ENCODE measurements around the gene MYEOV.

The MYEOV gene
- 2.3 reads per million, percentile 5 among the genes with 10 or more reads in this experiment for total RNA-seq

DNA sequence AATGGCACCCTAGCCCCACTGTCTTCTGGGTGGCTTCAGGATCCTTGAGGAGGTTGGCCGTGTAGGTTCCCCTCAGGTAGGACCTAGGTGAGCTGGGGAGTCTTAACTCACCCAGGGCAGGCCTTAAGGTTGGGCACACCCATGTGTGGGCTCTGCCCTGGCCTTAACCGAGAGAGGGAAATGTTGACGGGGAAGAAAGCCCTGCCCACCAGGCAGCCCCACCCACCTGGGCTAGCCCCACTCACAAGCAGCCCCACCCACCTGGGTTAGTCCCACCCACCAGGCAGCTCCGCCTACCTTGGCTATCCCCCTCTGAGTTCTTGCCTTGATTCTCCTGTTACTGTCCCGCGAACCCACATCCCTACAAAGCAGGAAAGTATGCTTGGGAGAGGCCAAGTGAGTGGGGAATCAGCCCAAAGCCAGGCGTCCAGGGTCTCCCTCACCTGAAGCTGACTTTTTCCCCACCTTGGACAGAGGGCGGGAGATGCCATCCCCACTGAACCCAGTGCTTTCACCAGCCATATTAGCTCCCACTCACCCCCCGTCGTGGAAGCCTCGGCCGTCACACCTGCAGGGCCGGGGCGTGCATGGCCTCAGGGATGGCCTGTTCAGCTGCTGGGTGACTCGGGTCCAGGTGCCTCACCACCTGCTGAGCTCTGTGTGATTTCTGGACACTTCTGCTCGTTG lies at the start of gene MYEOV:
Gene MYEOV (plus strand): TSS at position 337 of the 687 bp plus-strand sequence. CDS start 1,200 bp downstream, outside the sequence.
- DNase-seq: no peak

DNA sequence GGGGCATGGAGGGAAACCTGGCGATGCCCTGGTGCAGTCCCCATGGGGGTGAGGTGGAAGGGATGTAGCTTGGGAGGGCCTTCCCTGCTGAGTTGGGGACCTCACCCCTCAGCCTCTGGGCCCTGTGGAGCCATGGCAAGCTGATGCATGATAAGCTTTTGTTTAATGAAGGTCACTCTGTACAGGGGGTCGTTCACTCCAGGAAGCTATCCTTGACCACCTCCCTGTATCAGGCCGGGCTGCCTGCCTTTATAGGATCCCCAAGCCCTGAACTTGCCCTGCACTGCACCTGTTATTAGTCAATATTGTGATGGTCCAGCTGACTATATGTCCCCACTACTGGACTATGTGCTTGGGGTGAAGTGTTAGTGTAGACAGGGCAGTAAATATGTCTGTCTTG lies 49.7 kb upstream of the MYEOV start:
- DNase-seq: no peak

DNA sequence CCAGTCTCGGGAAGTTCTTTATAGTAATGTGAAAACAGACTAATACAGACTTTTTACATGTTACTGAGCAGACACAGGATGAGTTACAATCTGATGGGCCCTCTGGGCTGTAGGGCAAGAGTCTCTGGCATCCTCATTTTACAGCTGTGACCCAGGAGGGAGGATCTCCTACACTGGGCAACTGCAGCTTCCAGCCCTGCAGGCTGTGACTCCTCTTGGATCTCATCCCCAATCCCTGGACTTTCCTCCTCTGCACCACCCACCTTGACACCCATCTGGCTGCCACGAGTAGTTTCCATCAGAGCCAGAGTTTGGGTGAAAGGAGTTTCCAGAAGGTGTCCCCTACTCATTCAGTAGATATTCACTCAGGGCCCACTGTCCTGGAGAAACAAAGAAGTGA lies 48.9 kb upstream of the MYEOV start:
- DNase-seq: no peak

DNA sequence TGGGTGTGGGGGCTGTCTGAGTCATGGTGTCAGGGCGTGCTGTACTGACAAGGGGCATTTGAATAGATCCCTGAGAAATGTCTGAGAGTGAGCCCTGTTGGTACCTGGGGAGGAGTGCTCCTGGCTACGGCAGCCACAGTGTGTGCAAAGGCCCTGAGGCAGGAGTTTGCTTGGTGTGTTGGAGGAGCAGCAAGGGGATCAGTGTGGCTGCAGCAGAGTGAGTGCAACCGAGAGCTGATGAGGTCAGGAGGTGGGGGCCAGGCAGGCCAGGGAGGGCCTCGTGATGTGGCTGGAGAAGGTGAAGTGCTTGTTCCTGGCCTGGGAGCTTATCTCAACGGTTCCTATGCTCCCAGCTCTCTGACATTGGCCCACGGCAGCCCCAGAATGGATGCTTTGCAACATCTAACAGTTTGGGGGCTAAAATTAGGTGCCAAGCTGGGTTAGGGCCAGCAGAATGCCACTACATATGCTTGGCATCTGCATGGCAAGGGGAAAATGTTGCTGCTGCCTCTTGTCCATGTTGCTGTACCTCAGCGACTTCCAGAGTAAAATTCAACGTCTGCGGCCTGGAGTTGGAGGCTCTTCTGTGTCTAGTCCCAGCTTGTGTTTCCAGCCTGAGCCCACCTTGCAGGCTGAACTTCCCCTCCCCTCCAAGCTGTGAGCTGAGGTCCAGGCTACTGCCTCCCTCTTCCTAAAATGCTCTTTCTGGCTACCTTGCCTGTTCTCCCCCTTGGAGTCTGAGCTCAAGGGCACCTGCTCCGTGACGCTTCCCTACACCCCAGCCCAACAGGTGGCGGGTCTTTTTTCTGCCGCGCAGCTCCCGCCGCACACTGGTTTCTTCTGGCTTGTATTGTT lies 48.2 kb upstream of the MYEOV start:
- DNase-seq: no peak

DNA sequence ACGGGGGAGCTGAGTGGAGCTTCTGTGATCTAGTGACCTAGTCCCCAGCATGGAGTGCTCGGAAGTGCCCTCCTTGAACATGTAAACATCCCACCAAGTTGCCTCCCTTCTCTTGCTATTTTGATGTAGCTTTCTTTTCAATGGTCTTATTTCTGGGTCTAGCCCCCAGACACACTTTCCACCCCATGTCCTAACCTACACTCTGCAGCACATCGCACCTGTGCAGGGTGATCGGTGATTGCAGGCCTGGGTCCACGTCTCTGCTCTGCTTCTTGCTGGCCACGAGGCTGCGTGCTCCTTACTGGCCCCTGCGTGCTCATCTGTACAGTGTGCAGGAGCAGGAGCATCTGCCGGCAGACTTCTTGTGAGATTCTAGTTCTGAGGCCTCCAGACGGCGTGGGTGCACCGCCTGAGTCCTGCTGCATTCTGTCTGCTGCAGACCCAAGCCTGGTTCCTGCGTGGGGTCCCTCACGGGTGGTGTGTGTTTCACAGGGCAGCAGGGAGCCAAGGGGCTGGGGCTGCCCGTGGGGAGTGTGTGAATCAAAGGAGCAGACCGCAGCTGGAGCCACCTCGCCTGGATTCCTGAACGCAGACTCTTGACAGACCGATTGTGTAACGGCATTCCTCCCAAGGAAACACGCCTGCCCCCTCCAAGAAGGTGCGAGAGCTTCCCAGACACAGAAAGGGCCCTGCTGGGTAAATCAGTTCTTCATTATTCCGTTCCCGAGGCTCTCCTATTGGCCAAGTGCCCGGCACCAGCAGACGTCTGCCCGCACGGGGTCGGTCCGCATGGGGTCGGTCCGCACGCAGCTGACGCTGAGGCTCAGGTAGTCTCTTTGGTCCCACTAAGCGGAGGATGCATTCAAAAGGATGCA lies 44.4 kb upstream of the MYEOV start:
- no peak for DNase-seq

DNA sequence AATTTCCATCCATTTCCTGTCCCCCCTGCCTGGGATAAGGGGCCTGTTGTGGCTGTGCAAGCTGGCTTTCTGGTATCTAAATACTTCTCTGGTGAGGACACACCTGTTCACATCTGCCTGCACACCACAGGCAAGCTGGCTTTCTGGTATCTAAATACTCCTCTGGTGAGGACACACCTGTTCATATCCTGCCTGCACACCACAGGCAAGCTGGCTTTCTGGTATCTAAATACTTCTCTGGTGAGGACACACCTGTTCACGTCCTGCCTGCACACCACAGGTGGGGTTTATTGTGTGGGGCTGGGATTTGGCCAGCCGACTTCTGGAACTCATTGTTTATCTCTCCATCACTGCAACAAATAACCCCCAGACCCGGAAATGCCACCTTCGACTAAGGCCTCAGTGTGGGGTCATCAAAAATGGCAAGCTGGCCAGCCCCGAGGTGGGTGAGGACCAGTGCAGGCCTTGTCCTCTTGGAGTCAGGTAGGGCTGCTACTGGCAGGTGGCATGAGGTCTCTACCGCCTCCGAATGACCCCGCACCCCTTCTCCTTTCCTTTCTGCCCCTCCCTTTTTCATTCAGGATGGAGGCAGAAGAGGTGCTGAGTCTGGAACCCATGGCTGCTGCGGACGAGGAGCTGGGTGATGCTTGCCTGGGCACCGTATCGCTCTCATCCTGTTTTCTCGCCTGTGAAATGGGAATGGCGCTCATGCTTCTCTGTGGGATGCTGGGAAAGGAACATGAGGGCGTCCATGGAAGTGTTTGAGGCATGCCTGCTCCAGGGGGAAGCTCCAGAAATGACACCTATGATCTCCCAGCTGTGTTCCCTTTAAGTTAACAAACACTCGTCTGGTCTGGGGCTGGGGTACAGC lies 43.5 kb upstream of the MYEOV start:
- DNase-seq: no peak

DNA sequence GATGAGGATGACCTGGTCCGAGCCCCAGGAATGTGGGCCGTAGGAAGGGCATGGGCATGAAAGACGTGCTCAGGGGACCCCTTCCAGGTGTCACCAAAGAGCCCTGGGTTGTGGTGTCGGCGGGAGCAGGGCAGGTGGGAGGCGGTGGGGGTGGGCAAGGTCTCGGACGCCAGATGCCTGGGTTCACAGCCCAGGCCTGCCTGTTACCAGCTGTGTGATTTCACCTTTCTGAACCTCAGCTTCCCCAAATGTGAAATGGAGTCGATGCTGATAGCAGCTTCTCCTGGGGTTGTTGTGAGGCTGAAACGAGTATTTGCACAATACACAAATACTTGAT lies 42.9 kb upstream of the MYEOV start:
- no peak for DNase-seq

DNA sequence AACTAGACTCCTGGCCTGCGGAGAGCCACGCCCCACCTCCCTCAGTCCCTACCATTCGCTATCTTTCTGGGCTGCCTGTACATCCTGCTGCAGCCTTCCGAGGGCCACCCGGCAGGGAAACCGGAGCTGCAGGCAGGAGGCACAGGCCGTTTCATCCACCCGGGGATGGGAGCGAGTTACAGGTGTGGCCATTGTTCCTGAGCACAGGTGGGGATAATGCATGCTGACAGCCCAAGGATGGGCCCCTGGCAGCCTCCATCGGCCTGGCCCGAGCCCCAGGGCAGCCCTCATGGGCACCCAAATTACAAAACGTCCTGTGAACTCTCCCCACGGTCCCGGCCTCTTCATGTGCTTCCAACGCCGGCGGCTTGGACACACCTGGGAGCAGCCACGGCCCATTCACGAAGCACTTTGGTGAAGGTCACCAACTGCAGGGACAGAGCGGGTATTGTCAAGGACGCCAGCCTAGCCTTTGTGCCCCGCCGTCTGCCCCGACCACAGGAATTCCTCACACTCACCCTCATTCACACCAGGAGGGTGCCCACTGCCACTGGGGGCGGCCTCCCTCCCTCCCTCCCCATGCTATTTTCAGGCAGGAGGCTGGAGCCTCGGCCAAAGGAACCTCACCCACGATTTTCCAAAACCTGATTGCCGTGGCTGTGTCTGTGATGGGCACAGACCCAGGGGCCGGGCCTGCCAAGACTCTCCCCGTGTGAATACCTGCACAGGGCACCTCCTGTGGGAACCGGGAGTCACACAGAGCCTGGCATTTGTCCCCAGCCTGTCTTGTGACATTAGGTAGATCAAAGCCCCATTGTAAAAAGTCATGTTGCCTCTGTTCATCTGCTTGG lies 42.1 kb upstream of the MYEOV start:
- no peak for DNase-seq

DNA sequence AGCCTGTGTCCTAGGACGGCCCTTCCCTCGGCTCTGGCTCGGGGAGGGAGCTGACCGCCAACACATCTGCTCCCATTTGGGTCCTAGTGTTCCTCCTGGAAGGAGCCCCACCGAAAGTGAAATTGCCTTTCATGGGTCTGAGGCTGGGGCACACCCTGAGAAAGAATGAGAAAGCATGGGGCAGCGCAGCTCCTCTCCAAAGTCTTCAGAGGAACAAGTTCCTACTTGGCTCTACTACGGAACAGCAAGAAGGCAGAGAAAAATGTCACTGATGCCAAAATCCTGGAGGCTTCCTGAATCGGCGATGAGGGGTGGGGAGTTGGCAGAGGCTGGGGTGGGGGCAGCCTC lies 41.5 kb upstream of the MYEOV start:
- no peak for DNase-seq

DNA sequence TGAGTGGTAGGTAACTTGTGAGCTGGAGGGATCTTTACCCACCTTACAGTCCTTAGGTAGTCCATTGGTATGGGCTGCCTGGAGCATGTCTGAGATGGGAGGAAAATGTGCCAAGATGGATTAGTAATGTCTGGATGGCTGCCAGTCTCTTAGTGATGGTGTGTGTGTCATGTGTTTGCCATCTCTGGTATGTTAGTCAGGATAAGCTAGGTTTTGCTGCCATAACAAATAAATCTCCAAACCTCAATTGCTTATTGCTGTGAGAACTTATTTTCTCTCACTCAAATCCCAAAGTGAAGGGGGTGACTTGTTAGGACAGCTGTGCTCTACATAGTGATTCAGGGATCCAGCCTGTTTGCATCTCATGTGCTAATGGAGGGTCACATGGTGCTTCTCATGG lies 40.9 kb upstream of the MYEOV start:
- no peak for DNase-seq

DNA sequence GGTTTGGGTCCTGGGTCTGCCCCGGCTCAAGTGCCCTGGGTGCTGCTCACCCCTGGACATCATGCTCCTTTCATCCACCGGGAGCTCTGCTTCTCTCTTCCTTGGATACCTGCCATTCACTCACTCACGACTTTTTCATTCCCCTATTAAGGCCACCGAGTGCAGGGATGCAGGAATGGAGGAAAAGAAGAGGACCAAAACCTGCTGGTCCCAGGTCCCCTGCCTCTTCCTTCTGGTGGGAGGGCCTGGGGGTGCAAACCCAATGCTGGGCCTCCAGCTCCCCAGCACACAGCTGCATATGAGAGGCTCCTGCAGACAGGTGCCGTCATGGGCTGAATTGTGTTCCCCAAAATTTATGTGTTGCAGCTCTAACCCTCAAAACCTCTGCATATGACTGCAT lies 36.8 kb upstream of the MYEOV start:
- DNase-seq: no peak

DNA sequence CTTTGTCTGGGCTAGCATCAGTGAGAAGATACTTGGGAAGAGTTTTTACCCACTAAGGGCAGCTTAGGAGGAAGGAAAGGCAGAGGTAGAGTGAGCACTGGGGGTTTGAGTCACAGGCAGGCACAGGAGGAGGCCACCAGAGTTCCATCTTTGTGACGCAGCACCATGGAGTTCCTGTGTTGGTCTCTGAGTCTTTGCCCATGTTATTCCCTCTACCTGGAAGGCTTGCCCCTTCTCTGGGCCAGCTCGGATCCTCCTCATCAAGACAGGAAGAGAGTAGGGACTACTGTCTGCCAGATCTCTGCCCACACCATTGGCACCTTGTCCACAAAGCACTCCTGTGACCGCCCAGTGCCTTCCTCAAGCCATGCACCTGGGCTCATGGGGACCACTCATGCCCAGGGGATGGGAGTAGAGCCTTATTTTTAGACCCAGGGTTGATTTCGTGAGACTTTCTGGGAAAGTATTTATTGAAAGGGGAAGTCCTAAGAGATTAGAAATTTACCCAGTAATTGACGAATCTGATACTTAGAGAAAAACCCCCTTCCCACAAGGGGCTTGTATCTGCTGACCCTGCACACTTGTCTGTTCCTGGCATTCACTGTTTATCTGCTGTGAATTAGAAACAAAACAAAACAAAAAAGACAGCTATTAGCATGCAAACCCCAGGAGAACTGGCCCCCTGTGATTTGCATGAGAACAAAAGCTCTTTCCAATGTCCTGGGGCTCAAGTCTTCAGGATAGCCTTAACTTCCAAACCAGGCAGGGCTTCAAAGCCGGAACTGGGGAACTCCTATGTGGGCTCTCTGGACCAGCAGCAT lies 35.9 kb upstream of the MYEOV start:
- no peak for DNase-seq

DNA sequence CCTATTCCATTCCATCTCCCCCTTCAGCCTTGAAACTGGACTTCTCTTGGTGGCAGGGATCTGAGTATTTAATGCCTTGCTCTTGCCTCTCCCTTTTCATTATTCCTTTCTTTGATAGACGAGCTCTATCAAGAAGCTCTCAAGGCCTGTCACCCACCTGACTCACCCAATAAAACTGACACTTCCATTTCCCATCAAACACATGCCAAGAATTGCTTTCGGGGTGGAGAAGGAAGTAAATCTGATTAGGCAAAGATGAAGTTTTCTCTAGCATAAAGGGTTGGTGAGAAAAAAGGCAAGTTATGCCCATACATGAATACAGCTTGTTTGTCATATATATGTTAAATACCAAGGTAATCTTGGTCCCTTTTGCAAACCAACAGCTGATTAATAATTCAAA lies 34.9 kb upstream of the MYEOV start:
- DNase-seq: no peak

DNA sequence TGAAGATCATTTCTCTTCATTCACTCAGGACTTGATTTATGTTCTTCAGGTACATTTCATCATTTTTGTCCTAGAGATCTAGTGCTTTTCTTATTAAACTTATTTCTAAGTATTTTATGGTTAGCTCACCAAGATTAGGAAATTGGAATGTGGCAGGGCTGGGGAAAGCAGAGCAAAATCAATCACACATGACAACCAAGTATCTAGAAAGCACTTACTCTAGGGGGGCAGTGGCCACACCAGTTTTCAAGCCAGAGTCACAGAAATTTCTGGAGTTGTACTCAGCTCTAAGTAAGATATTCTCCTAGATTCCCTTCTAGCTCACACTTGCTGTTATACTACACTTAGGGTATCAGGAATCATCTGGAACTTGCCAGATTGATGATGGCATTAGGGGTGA lies 33.3 kb upstream of the MYEOV start:
- DNase-seq: no peak

DNA sequence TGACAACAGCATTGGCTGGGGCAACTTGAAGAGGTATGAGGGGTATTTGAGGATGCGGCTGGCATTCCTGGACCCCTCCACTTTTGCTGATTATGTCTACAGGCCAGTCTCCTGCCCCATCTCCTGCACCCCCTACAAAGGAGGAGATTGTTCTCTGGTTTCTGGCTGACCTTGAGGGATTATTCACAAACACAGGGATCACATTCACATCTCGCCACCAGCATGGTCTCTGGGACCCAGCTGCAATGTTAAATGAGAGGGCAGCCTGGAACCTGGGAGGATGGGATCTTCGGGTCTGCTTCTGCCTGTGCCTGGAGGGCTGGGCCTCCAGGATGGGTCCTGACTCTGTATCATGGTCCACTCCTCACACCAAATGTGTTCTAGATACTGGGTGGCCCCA lies 32.8 kb upstream of the MYEOV start:
- DNase-seq: no peak

DNA sequence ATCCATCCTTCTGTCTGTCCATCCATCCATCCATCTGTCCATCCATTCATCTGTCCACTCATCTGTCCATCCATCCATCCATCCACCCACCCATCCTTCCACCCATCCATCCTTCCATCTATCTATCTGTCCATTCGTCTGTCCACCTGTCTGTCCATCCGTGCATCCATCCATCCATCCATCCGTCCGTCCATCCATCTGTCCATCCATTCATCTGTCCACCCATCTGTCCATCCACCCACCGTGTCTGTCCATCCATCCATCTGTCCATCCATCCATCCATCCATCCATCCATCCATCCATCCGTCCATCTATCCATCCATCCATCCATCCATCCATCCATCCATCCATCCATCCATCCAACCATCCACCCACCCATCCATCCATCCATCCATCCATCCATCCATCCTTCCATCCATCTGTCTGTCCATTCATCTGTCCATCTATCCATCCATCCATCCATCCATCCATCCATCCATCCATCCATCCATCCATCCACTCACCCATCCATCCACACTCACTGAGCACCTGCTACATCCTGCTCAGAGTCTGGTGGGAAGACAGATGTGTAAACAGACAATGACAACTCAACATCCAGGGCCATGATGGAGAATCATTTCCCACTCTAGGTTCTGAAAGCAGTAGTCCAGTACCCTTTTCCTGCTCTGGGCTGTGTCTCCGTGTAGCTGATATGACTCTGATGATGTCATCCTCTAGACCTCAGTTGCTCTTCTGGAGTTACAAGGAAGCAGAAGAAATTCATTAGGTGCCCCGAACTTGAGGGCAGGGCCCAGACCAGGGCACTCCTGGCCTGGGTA lies 30.8 kb upstream of the MYEOV start:
- no peak for DNase-seq

DNA sequence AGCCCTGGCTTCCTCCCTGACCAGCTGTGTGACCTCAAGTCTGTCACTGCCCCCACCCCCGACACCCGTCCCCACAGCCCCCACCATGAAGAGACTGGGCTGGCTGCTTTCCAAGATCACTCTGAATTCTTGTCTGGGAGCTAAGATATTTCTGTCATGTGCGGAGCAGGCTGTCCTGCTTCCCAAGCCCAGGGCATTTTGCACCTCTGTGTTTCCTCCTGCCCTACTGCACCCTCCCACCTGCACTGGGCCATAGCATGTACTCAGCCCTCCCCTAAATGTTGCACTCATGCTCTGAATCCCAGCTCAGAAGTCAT lies 30.3 kb upstream of the MYEOV start:
- no peak for DNase-seq

DNA sequence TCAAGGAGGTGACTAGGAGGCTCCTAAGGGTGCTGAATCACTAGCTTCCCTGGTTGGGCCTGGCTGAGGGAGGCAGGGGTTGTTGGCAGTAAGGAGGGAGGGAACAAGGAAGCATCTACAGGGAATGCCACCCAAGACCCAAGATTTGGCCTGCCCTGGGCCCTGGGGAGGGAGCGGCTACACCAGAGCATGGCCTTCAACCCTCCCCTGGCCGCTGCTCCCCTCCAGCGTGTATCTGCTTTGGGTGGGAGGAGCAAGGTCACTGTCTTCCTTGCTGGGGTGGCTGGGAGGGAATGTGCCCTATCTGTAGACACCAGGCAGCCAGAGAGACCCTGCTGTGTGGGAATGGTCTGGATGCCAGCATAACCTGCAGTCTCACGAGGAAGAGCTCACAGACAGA lies 29.5 kb upstream of the MYEOV start:
- DNase-seq: no peak

DNA sequence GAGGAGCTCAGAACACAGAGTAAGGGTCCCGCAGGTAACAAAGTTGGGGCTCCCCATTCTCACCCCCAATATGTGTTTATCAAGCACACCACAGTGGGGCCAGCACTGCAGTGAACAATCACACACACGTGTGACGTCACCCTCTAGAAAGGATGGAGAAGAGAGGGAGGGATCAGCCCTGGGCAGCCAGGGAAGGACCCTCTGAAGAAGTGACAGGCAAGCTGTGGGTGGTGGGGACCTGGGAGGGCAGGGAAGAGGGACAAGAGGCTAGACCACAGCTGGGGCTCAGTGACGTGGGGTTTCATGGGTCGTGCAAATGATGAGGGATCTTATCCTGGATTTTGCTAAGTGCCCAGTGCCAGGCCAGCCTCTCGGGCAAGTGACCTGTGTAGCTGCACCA lies 28.7 kb upstream of the MYEOV start:
- DNase-seq: no peak
